ENCODE results near the gene KCNMA1. TPM values are rescaled to one million over a fixed set of nuclear protein-coding genes. Genes with fewer than 3 reads are reported as not detected.

Gene KCNMA1
- total RNA-seq, 3 donors from 2014 or later (not counting 1 experiment from before 2014, with no cell fraction given), result 0.40 to 1.8 (median 0.63) TPM

DNA sequence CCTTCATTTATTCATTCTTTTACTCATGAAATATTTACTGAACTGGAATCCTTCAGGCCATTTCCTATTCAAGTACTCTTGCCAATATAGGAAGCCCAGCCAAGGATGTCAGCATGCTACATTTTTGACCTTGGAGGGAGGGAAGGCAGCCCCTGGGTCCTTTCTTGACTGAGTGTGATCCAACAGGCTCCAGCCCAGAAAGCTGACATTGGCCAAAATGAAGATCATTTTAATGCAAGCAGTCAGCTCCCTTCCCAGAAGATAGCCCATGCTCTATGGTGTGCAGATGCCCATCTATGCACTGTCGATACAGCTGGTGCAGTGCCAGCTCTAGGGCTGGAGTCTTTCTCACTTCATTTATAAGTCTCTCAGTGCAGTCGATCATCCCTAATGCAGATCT is 646.0 kb downstream of the KCNMA1 start:
- intact Hi-C loops (cut with micrococcal nuclease), result no loop called here
- Mint-ChIP-seq H3K9me3 (no peaks in the 10 kb centered on the region), H3K36me3 (no peaks in the 10 kb centered on the region), H3K4me3 (no peak overlapping the region), H3K27ac (no peak overlapping the region), H3K27me3 (ENCODE audit: low read depth in 2 of 2) (no peaks in the 10 kb centered on the region), H3K4me1 (no peaks in the 10 kb centered on the region)
- Histone ChIP-seq H3K9me3 (ENCODE audit: control insufficient read depth, insufficient read depth, low read length) (no peaks in the 10 kb centered on the region), H3K4me3 (ENCODE audit: low read length) (no peak overlapping the region), H3K36me3 (ENCODE audit: control insufficient read depth, insufficient read depth, low read length) (no peaks in the 10 kb centered on the region), H3K4me1 (ENCODE audit: control insufficient read depth, insufficient read depth, low read length) (no peaks in the 10 kb centered on the region), H3K27me3 (ENCODE audit: control insufficient read depth, insufficient read depth, low read length) (no peaks in the 10 kb centered on the region), H3K27ac (ENCODE audit: low read length) (no peak overlapping the region)
- no peak for ATAC-seq
- 88% methylated on average over 2 of the region's 2 CpGs for WGBS (ENCODE audit: insufficient coverage)
- DNase-seq, result no peak
- no peak for TF ChIP-seq CTCF (IDR thresholded peaks at IDR 0.05)

- Histone ChIP-seq H3K36me3 (ENCODE audit: control insufficient read depth, insufficient read depth, low read length) (no peaks in the 10 kb centered on the region), H3K4me1 (ENCODE audit: control insufficient read depth, insufficient read depth, low read length) (no peaks in the 10 kb centered on the region), H3K9me3 (ENCODE audit: control insufficient read depth, insufficient read depth, low read length) (no peaks in the 10 kb centered on the region), H3K27ac (ENCODE audit: low read length) (no peak overlapping the region), H3K27me3 (ENCODE audit: control insufficient read depth, insufficient read depth, low read length) (no peaks in the 10 kb centered on the region), H3K4me3 (ENCODE audit: low read length) (no peak overlapping the region)
- H3K9me3 Mint-ChIP-seq, result no peaks in the 10 kb centered on the region
- H3K4me1 Mint-ChIP-seq, result no peaks in the 10 kb centered on the region
- ATAC-seq (no peak), DNase-seq (no peak)
- no peak overlapping the region for H3K27ac Mint-ChIP-seq
- H3K4me3 Mint-ChIP-seq, result no peak overlapping the region
- no peaks in the 10 kb centered on the region for H3K36me3 Mint-ChIP-seq
- no peak for TF ChIP-seq CTCF (IDR thresholded peaks at IDR 0.05)
- 95% methylated on average over 1 of the region's 1 CpG for WGBS (ENCODE audit: insufficient coverage)
- H3K27me3 Mint-ChIP-seq (ENCODE audit: low read depth in 2 of 2), result no peaks in the 10 kb centered on the region
- intact Hi-C loops (cut with micrococcal nuclease), result no loop called here
Measured at GRCh38 chr10:76990561-76990960, 647.0 kb downstream of the KCNMA1 start.

GRCh38 chr10:76984559-76985443 is 652.8 kb downstream of the KCNMA1 start:
- no peaks in the 10 kb centered on the region for H3K27me3 ChIP-seq (ENCODE audit: control insufficient read depth, insufficient read depth, low read length)
- intact Hi-C loops (cut with micrococcal nuclease), result loop anchor here (5.0 kb wide), 1 partner anchor 128 kb away; no protein-coding TSS in a partner anchor
- Mint-ChIP-seq H3K27me3 (ENCODE audit: low read depth in 2 of 2) (no peaks in the 10 kb centered on the region), H3K36me3 (no peaks in the 10 kb centered on the region), H3K4me1 (no peaks in the 10 kb centered on the region), H3K9me3 (no peaks in the 10 kb centered on the region), H3K27ac (no peak overlapping the region), H3K4me3 (no peak overlapping the region)
- H3K4me3 ChIP-seq (ENCODE audit: low read length), result no peak overlapping the region
- H3K27ac ChIP-seq (ENCODE audit: low read length), result no peak overlapping the region
- ATAC-seq (peak in 2 of 3 donors; percentile 40 to 76), DNase-seq (peak; percentile 55 to 75)
- no peaks in the 10 kb centered on the region for H3K9me3 ChIP-seq (ENCODE audit: control insufficient read depth, insufficient read depth, low read length)
- WGBS (ENCODE audit: insufficient coverage), result 0% methylated on average over 2 of the region's 6 CpGs
- TF ChIP-seq CTCF (IDR thresholded peaks at IDR 0.05), result peak; percentile 99
- H3K4me1 ChIP-seq (ENCODE audit: control insufficient read depth, insufficient read depth, low read length), result no peaks in the 10 kb centered on the region
- no peaks in the 10 kb centered on the region for H3K36me3 ChIP-seq (ENCODE audit: control insufficient read depth, insufficient read depth, low read length)
